DOHH2 (cell line): Measurements from ENCODE around the gene NKD1.

Experiments
- H3F3A ChIP-seq: fragments of 200-600 bp; sonication (generic), shearing (Covaris generic); 2 replicates; pipeline ENCODE4 v1.6.0; 2016; ENCODE audit warnings: antibody characterized with exemption, mild to moderate bottlenecking; ENCODE audit not compliant: control insufficient read depth, insufficient read depth
- H3K27ac ChIP-seq: fragments of 200-600 bp; sonication (generic); 2 replicates; pipeline ENCODE4 v1.5.1; 2014; ENCODE audit warnings: low read depth, mild to moderate bottlenecking, low read length, moderate library complexity
- H3K27me3 ChIP-seq: fragments of 200-600 bp; sonication (generic); 2 replicates; pipeline ENCODE4 v1.6.1; 2014; ENCODE audit warnings: mild to moderate bottlenecking, low read length, mixed read lengths; ENCODE audit not compliant: control insufficient read depth
- H3K36me3 ChIP-seq: fragments of 200-600 bp; sonication (generic); 2 replicates; pipeline ENCODE4 v1.6.1; 2014; ENCODE audit warnings: mild to moderate bottlenecking, low read length, moderate library complexity, mixed read lengths; ENCODE audit not compliant: control insufficient read depth
- H3K4me1 ChIP-seq: fragments of 200-600 bp; sonication (generic); 2 replicates; pipeline ENCODE4 v1.6.1; 2014; ENCODE audit warnings: mild to moderate bottlenecking, low read length, mixed read lengths; ENCODE audit not compliant: control insufficient read depth
- H3K4me2 ChIP-seq: fragments of 200-600 bp; sonication (generic); 2 replicates; pipeline ENCODE4 v1.6.0; 2014; ENCODE audit warnings: mild to moderate bottlenecking, low read length, moderate library complexity
- H3K4me3 ChIP-seq: fragments of 200-600 bp; sonication (generic); 2 replicates; pipeline ENCODE4 v1.5.1; 2014; ENCODE audit warnings: mild to moderate bottlenecking, low read length, mixed read lengths
- H3K79me2 ChIP-seq: fragments of 200-600 bp; sonication (generic); 2 replicates; pipeline ENCODE4 v1.6.1; 2014; ENCODE audit warnings: mild to moderate bottlenecking, low read length, mixed read lengths; ENCODE audit not compliant: control insufficient read depth
- H3K9me2 ChIP-seq: fragments of 200-600 bp; sonication (generic); replicated peaks from 2 replicates; pipeline ENCODE4 v1.6.1; 2014; ENCODE audit warnings: mild to moderate bottlenecking, low read length, mixed read lengths; ENCODE audit not compliant: control insufficient read depth
- H3K9me3 ChIP-seq: fragments of 200-600 bp; sonication (generic); 2 replicates; pipeline ENCODE4 v1.6.1; 2014; ENCODE audit warnings: antibody characterized with exemption, low read length, mixed read lengths; ENCODE audit not compliant: control insufficient read depth, insufficient read depth
- H4K20me1 ChIP-seq: fragments of 200-600 bp; sonication (generic); 2 replicates; pipeline ENCODE4 v1.6.0; 2014; ENCODE audit warnings: low read depth, mild to moderate bottlenecking, antibody characterized with exemption, low read length, moderate library complexity; ENCODE audit not compliant: control insufficient read depth, insufficient read depth
- EZH2phosphoT487 ChIP-seq: fragments of 200-600 bp; sonication (generic); IDR thresholded peaks from 2 replicates; pipeline ENCODE4 v1.6.1; 2017; ENCODE audit warnings: borderline replicate concordance, mild to moderate bottlenecking, antibody characterized with exemption, low read length, moderate library complexity, mixed read lengths
- TF ChIP-seq, protein P1 (sequence below): fragments of 200-600 bp; sonication (generic); IDR thresholded peaks from one replicate; pipeline ENCODE4 v1.5.1; 2014; ENCODE audit warnings: antibody characterized with exemption, mild to moderate bottlenecking, low read depth, low read length; ENCODE audit not compliant: poor library complexity, severe bottlenecking

Gene NKD1

DNA sequence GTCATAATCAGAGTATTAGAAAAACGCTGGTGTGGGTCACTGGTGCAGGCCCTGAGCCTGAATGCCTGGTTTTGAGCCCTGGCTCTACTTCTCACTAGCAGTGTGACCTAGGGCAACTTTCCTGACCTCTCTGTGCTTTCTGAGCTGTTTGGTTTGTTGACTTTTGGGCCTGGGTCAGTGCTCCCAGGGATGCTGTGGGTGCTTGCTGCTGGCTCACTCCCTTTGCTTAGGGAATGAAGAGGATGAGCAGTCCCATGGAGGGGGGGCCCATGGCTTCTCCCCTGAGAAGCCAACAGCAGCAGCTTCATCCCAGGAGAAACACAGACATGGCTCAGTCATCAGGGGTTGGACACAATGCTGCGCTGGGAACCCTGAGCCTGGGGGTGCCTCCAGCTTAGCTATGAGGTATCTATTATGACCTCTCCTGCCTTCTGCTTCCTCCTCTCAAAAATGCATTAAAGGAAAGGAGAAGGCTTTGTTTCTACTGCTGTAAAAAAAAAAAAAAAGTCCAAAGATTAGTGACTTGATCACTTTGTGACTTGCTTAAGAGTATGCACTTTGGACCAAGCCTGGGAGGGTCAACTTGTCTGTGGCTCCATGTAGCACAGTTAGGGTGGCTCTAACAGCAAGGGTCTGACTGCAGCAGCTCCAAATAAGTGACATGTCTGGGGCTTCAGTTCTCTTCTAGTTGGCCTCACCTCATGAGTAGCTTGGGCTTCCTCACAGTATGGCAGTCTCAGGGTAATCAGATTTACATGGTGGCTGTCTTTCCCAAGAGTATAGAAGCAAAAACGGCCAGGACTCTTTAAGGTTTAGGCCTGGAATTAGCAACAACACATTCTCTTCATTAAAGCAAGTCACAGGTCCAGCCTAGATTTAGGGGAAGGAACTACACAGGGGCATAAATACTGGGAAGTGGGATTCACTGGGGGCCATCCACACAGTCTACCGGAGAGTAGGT lies 13.0 kb downstream of the NKD1 start:
- no peaks in the 10 kb centered on the region for H4K20me1 ChIP-seq

DNA sequence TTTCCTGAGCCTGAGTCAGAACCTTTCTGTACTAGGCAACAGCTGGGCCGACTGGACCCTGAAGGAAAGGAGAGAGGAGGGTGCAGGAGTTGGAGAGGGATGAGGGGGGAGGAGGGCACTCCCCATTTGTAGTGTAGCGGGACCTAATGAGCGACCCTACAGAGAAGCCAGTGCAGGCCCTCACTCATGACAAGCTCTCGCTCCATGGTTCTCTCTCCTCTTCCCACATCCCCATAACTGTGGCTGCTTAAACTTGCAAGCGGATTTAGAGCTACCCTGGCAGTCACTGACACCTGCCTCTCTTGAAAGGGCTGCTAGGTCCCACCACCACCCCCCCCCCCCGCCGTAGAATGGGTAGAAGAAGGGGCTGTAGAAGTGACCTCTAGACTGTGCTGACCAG lies 14.5 kb downstream of the NKD1 start:
- no peaks in the 10 kb centered on the region for H3K9me3 ChIP-seq

More for the DNA sequence above, 13.0 kb downstream of the NKD1 start:
- H3K4me3 ChIP-seq: no peak overlapping the region
- H3K27ac ChIP-seq: no peak overlapping the region
- H3K4me1 ChIP-seq: no peaks in the 10 kb centered on the region
- H3K4me2 ChIP-seq: no peak overlapping the region
- H3K27me3 ChIP-seq: no peaks in the 10 kb centered on the region
- H3K9me2 ChIP-seq: no peaks in the 10 kb centered on the region
- no peaks in the 10 kb centered on the region for H3K9me3 ChIP-seq
- H3K79me2 ChIP-seq: no peaks in the 10 kb centered on the region
- TF ChIP-seq, protein P1, sequence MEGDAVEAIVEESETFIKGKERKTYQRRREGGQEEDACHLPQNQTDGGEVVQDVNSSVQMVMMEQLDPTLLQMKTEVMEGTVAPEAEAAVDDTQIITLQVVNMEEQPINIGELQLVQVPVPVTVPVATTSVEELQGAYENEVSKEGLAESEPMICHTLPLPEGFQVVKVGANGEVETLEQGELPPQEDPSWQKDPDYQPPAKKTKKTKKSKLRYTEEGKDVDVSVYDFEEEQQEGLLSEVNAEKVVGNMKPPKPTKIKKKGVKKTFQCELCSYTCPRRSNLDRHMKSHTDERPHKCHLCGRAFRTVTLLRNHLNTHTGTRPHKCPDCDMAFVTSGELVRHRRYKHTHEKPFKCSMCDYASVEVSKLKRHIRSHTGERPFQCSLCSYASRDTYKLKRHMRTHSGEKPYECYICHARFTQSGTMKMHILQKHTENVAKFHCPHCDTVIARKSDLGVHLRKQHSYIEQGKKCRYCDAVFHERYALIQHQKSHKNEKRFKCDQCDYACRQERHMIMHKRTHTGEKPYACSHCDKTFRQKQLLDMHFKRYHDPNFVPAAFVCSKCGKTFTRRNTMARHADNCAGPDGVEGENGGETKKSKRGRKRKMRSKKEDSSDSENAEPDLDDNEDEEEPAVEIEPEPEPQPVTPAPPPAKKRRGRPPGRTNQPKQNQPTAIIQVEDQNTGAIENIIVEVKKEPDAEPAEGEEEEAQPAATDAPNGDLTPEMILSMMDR: no peak
- TF ChIP-seq EZH2phosphoT487: no peak
- H3K36me3 ChIP-seq: no peaks in the 10 kb centered on the region
- no peaks in the 10 kb centered on the region for H3F3A ChIP-seq

DNA sequence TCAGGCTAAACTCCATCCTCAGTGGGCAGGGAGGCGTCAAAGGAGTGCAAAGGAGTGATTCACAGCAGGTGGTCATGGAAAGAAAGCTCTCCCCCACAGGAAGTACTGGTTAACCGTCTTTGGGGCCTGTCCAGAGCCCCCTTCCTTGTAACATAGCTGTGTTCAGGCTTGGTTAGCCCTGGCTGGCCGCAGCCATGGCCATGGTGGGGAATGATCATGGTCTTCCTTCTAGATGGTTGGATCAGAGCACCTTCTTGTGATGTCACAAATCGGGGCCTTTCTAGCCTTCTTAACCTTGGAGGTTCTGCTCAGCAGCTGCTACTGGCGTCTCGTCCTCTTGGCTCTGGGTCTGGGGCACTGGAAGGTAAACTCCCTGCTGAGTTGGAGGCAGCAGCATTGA lies 15.8 kb downstream of the NKD1 start:
- Histone ChIP-seq H3K79me2 (no peaks in the 10 kb centered on the region), H3K27ac (no peak overlapping the region), H4K20me1 (no peaks in the 10 kb centered on the region), H3K4me2 (no peak overlapping the region), H3K9me2 (no peaks in the 10 kb centered on the region), H3F3A (no peaks in the 10 kb centered on the region), H3K9me3 (no peaks in the 10 kb centered on the region), H3K36me3 (no peaks in the 10 kb centered on the region), H3K27me3 (no peaks in the 10 kb centered on the region), H3K4me1 (no peaks in the 10 kb centered on the region), H3K4me3 (no peak overlapping the region)
- no peak for TF ChIP-seq EZH2phosphoT487
- TF ChIP-seq, protein P1: no peak

More for the DNA sequence above, 14.5 kb downstream of the NKD1 start:
- no peak overlapping the region for H3K4me3 ChIP-seq
- no peaks in the 10 kb centered on the region for H3K27me3 ChIP-seq
- no peaks in the 10 kb centered on the region for H3F3A ChIP-seq
- no peaks in the 10 kb centered on the region for H3K9me2 ChIP-seq
- no peak for TF ChIP-seq EZH2phosphoT487
- H3K4me1 ChIP-seq: no peaks in the 10 kb centered on the region
- H3K27ac ChIP-seq: no peak overlapping the region
- H3K36me3 ChIP-seq: no peaks in the 10 kb centered on the region
- no peak overlapping the region for H3K4me2 ChIP-seq
- no peaks in the 10 kb centered on the region for H3K79me2 ChIP-seq
- no peaks in the 10 kb centered on the region for H4K20me1 ChIP-seq

DNA sequence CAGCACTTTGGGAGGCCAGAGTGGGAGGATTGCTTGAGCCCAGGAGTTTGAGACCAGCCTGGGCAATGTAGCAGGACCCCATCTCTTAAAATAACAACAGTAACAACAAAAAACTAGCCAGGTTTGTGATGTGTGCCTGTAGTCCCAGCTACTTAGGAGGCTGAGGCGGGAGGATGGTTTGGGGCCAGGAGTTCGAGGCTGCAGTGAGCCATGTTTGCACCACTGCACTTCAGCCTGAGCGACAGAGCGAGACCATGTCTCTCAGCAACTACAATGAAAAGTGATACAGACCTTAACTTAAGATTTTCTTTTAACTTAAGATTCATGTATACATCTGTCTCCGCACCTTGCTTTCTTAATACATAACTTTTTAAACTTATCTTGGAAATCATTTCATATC lies 17.2 kb downstream of the NKD1 start:
- Histone ChIP-seq H4K20me1 (no peaks in the 10 kb centered on the region), H3K27me3 (no peaks in the 10 kb centered on the region), H3K4me2 (no peak overlapping the region), H3K27ac (no peak overlapping the region), H3F3A (no peaks in the 10 kb centered on the region), H3K36me3 (no peaks in the 10 kb centered on the region), H3K4me3 (no peak overlapping the region), H3K79me2 (no peaks in the 10 kb centered on the region), H3K9me2 (no peaks in the 10 kb centered on the region), H3K4me1 (no peaks in the 10 kb centered on the region), H3K9me3 (no peaks in the 10 kb centered on the region)
- TF ChIP-seq, protein P1: no peak
- no peak for TF ChIP-seq EZH2phosphoT487
